Lower lobe of right lung (tissue), 2 donors: ENCODE data around the gene ZBP1. TPM values are rescaled to one million over a fixed set of nuclear protein-coding genes. Genes with fewer than 3 reads are reported as not detected.

Source experiments
- ATAC-seq, 2 donors: fragments of 200-7000 bp; cut with Tn5 transposase; one replicate each; pipeline ENCODE4 v1.9.1; 2020 to 2022; ENCODE audit warnings: mild to moderate bottlenecking in 2 of 2, moderate library complexity in 2 of 2
- DNase-seq: peaks from one replicate; pipeline ENCODE4 v3.0.0-alpha.2; 2020
- H3K27ac ChIP-seq: fragments of 200-600 bp; one replicate; pipeline ENCODE4 v1.8.0; 2022
- H3K27me3 ChIP-seq: fragments of 200-600 bp; one replicate; pipeline ENCODE4 v1.8.0; 2022; ENCODE audit warnings: low read depth
- H3K36me3 ChIP-seq: fragments of 200-600 bp; one replicate; pipeline ENCODE4 v1.8.0; 2022; ENCODE audit warnings: mild to moderate bottlenecking
- H3K4me1 ChIP-seq: fragments of 200-600 bp; one replicate; pipeline ENCODE4 v1.8.0; 2022
- H3K4me3 ChIP-seq: fragments of 200-600 bp; one replicate; pipeline ENCODE4 v1.8.0; 2022; ENCODE audit warnings: mild to moderate bottlenecking
- H3K9me3 ChIP-seq: fragments of 200-600 bp; one replicate; pipeline ENCODE4 v1.8.0; 2022
- intact Hi-C: fragments of 100-400 bp; cut with DNase I; formaldehyde crosslinking; loops from one replicate; pipeline ENCODE4 v1.11.0; 2022
- total RNA-seq: library from RNA; stranded (reverse); fragmentation: NEBNext Ultra II Directional; extraction: Animal tissue kit (Norgen Biotek cat#: 25700); gene quantifications from one replicate; pipeline ENCODE4 v1.2.1, GENCODE V29; 2021
- TF ChIP-seq, protein P1 (sequence below): fragments of 200-600 bp; IDR thresholded peaks from one replicate; pipeline ENCODE4 v1.8.0; 2022; ENCODE audit warnings: antibody characterized with exemption, mild to moderate bottlenecking
- donor health status: DM: no; HTN: yes; CAD: no; lungs with severe emphysema.

Gene ZBP1
- total RNA-seq, 1 donor from 2014 or later, result 5.8 TPM

DNA sequence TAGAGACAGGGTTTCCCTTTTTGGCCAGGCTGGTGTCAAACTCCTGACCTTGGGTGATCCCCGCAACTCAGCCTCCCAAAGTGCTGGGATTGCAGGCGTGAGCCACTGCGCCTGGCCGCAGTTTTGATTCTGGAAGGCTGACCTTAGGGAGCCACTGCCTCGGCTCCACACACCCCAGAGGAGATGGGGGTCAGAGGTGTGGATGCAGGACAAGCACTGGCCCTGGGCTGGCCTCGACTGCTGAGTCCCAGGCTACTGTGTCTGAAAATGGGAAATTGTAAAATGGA lies 1.5 kb downstream of the ZBP1 start:
- H3K27me3 ChIP-seq, result no peaks in the 10 kb centered on the region
- peak overlapping the region; percentile 73 for H3K27ac ChIP-seq
- peaks cover 20% of the 10 kb centered on the region for H3K4me1 ChIP-seq
- no peaks in the 10 kb centered on the region for H3K9me3 ChIP-seq
- TF ChIP-seq, protein P1, sequence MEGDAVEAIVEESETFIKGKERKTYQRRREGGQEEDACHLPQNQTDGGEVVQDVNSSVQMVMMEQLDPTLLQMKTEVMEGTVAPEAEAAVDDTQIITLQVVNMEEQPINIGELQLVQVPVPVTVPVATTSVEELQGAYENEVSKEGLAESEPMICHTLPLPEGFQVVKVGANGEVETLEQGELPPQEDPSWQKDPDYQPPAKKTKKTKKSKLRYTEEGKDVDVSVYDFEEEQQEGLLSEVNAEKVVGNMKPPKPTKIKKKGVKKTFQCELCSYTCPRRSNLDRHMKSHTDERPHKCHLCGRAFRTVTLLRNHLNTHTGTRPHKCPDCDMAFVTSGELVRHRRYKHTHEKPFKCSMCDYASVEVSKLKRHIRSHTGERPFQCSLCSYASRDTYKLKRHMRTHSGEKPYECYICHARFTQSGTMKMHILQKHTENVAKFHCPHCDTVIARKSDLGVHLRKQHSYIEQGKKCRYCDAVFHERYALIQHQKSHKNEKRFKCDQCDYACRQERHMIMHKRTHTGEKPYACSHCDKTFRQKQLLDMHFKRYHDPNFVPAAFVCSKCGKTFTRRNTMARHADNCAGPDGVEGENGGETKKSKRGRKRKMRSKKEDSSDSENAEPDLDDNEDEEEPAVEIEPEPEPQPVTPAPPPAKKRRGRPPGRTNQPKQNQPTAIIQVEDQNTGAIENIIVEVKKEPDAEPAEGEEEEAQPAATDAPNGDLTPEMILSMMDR, result no peak
- peak overlapping the region; percentile 47 for H3K4me3 ChIP-seq
- ATAC-seq (no peak), DNase-seq (no peak)
- H3K36me3 ChIP-seq, result no peaks in the 10 kb centered on the region
- intact Hi-C loops, result no loop called here

DNA sequence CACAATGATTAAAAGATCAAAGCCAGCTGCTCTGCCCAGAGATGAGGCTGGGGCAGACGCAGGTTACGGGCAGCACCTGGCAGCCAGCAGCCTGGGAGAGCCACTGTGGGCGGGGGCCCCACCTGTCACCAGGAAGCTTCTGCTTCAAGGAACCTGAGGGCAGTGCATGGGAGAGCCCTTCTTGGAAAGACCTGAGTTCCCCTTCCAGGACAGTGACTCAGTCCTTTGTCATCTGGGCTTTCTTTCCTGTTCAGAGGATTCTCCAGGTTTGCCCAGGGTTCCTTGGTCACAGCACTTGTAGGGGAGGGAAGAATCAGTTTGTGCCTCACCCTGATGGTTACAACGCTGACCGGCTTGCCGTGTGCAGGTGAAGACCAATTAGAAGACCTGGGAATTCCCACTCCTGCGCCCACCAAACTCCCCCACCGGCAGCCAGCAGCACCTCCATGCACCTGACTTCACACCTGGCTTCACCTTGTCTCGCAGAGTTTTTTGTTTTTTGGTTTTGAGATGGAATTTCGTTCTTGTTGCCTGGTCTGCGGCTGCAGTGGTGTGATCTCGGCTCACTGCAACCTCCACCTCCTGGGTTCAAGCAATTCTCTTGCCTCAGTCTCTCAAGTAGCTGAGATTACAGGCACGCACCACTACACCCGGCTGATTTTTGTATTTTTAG lies 2.0 kb downstream of the ZBP1 start:
- H3K4me3 ChIP-seq, result peak overlapping the region; percentile 47
- H3K4me1 ChIP-seq, result peaks cover 20% of the 10 kb centered on the region
- H3K27me3 ChIP-seq, result no peaks in the 10 kb centered on the region
- intact Hi-C loops, result no loop called here
- no peaks in the 10 kb centered on the region for H3K36me3 ChIP-seq
- TF ChIP-seq, protein P1, result no peak
- DNase-seq, result peak; percentile 39
- no peaks in the 10 kb centered on the region for H3K9me3 ChIP-seq
- peak overlapping the region; percentile 73 for H3K27ac ChIP-seq
- ATAC-seq, result no peak

DNA sequence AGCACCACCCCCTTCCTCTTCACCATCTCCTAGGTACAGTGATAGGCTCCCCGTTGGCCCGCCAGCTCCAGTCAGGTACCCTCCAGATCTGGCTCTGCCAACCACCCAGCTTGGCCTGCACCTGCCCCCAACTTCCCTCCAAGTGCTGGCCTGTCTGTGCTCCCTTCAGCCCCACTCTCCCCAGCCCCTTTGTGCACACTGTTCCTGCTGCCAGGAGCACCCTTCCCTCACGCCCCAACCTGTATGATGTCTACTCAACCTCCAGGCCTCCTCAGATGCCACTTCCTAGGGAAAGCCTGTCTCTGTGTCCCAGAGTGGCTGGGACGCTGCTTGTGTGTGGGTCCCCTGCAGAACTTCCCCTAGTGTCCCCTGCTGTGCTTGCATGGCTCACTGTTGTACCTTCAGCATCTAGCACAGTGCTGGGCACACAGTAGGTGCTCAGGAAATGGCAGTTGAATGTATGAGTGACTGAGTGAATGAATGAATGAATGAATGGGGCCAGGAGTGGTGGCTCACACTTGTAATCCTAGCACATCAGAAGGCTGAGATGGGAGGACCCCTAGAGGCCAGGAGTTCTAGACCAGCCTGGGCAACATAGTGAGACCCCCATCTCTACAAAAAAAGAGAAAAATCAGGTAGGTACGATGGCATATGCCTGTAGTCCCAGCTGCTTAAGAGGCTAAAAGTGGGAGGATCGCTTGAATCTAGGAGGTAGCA lies 3.0 kb downstream of the ZBP1 start:
- Histone ChIP-seq H3K9me3 (no peaks in the 10 kb centered on the region), H3K4me3 (no peak overlapping the region), H3K27ac (no peak overlapping the region), H3K4me1 (peaks cover 20% of the 10 kb centered on the region), H3K36me3 (no peaks in the 10 kb centered on the region), H3K27me3 (no peaks in the 10 kb centered on the region)
- TF ChIP-seq, protein P1, result no peak
- intact Hi-C loops, result no loop called here
- DNase-seq, result no peak
- ATAC-seq, result no peak

DNA sequence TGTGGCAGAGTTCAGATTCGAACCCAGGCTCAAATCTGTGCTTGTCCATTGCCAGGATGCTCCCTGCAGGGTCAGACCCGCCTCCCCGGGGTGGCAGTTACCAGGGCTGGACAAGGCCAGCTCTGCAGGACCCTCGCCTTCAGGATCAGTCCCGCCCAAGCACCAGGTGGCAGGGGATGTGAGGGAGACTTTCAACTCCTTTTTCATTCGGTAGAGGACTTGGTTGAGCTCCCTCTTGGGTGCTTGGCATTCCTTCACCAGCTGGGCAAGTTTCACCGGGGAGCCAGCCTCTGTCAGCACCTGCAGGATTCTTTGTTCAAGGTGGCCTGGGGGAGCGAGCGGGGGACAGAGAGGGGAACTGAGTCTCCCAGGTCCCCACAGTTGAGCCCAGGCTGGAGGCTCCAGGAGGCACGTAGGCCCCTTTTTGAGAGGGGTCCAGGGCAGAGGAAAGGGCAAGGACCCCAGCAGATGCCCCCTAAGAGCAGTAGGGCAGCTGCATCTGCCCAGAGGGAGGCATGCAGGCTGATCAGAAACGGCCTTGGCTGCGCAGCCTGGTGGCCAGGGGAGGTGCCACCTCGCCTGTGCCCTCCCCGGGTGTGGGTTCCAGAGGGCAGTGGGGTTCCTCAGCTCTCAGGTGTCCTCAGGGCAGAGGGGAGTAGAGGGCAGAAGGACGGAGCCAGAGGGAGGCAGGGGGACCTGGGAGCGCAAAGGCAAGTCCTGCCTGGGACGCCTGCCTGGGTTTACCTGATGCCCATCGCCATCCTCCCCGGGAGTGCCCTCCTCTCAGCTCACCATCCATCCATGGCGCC lies 3.9 kb downstream of the ZBP1 start:
- ATAC-seq (no peak), DNase-seq (no peak)
- H3K9me3 ChIP-seq, result no peaks in the 10 kb centered on the region
- H3K4me3 ChIP-seq, result no peak overlapping the region
- no peaks in the 10 kb centered on the region for H3K36me3 ChIP-seq
- no peak overlapping the region for H3K27ac ChIP-seq
- H3K4me1 ChIP-seq, result peaks cover 18% of the 10 kb centered on the region
- intact Hi-C loops, result no loop called here
- TF ChIP-seq, protein P1, result no peak
- no peaks in the 10 kb centered on the region for H3K27me3 ChIP-seq

DNA sequence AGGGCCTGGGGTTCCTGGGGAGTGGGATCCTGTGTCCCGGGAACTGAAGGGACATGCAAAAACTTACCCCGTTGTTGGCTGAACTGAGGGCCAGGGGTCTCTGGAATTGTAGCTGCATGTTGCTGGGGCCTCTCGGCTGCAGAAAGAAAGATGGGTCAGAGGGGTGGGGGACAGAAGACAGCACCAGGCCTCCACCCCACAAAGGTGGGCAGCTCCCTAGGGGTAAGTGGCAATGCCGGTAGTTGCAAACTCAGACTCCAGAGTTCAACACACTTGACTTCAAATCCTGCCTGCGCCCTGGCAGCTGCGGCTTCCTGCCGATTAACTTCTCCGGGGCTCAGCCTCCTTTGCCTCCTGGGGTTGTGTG lies 4.8 kb downstream of the ZBP1 start:
- ATAC-seq, result no peak
- H3K4me1 ChIP-seq, result peaks cover 8% of the 10 kb centered on the region
- TF ChIP-seq, protein P1, result no peak
- no peak overlapping the region for H3K4me3 ChIP-seq
- no peaks in the 10 kb centered on the region for H3K36me3 ChIP-seq
- H3K27me3 ChIP-seq, result peaks cover 3% of the 10 kb centered on the region
- intact Hi-C loops, result no loop called here
- H3K27ac ChIP-seq, result no peak overlapping the region
- no peaks in the 10 kb centered on the region for H3K9me3 ChIP-seq
- no peak for DNase-seq
